SK-N-SH (cell line): ENCODE results near the gene NMNAT2. TPM values are rescaled to one million over a fixed set of nuclear protein-coding genes. Genes with fewer than 3 reads are reported as not detected.

Experiments used
- CTCF ChIA-PET: fragments of 300-600, 350-600 bp; formaldehyde crosslinking; extraction: SDS; loops from one replicate; lab custom pipeline; 2021; lab: Yijun Ruan, JAX
- POLR2A ChIA-PET: fragments of 350-600 bp; sonication (Branson Sonifier 250); formaldehyde crosslinking; extraction: SDS; loops from one replicate; lab custom pipeline; 2020; ENCODE audit warnings: antibody characterized with exemption, inconsistent platforms; lab: Yijun Ruan, JAX
- DNase-seq: peaks from one replicate; pipeline ENCODE4 v3.0.0; 2012
- H2AFZ ChIP-seq: fragments of 200-600 bp; sonication (generic); 2 replicates; pipeline ENCODE4 v1.8.1; 2016; ENCODE audit warnings: antibody characterized with exemption, mild to moderate bottlenecking, low read depth
- H3F3A ChIP-seq: fragments of 200-600 bp; sonication (generic); replicated peaks from 2 replicates; pipeline ENCODE3; 2016; ENCODE audit warnings: antibody characterized with exemption, mild to moderate bottlenecking; ENCODE audit not compliant: insufficient read depth
- H3K27ac ChIP-seq, 2 experiments: fragments of 200-500 bp in 1 of 2; fragments of 200-600 bp in 1 of 2; sonication (Bioruptor generic) in 1 of 2; sonication (generic), shearing (Covaris generic) in 1 of 2; 2 replicates each; pipeline versions ENCODE4 v1.5.1 to v1.6.1; 2014 to 2016; ENCODE audit warnings: low read depth in 2 of 2, inconsistent platforms in 1 of 2, low read length in 1 of 2, mild to moderate bottlenecking in 1 of 2, mixed read lengths in 1 of 2
- H3K27me3 ChIP-seq: fragments of 200-600 bp; sonication (generic), shearing (Covaris generic); 2 replicates; pipeline ENCODE4 v1.6.1; 2016; ENCODE audit warnings: mixed run types; ENCODE audit not compliant: insufficient read depth
- H3K36me3 ChIP-seq, 2 experiments: fragments of 200-500 bp in 1 of 2; fragments of 200-600 bp in 1 of 2; sonication (Bioruptor generic) in 1 of 2; sonication (generic) in 1 of 2; replicated peaks in 1 of 2; 2 replicates each; pipeline versions ENCODE3 to v1.5.1; 2014 to 2016; ENCODE audit warnings: low read length in 1 of 2, mild to moderate bottlenecking in 1 of 2; ENCODE audit not compliant: insufficient read depth in 2 of 2, control insufficient read depth in 1 of 2
- H3K4me1 ChIP-seq, 2 experiments: fragments of 200-500 bp in 1 of 2; fragments of 200-600 bp in 1 of 2; sonication (Bioruptor generic) in 1 of 2; sonication (generic), shearing (Covaris generic) in 1 of 2; 2 replicates each; pipeline versions ENCODE4 v1.5.1 to v1.6.1; 2014 to 2016; ENCODE audit warnings: low read depth in 1 of 2, low read length in 1 of 2, mixed run types in 1 of 2; ENCODE audit not compliant: insufficient read depth in 2 of 2, control insufficient read depth in 1 of 2
- H3K4me2 ChIP-seq: fragments of 200-600 bp; sonication (generic), shearing (Covaris generic); 2 replicates; pipeline ENCODE4 v1.6.1; 2017; ENCODE audit warnings: mixed run types
- H3K4me3 ChIP-seq, 2 experiments: fragments of 200-500 bp in 1 of 2; fragments of 200-600 bp in 1 of 2; sonication (Bioruptor generic) in 1 of 2; sonication (generic), shearing (Covaris generic) in 1 of 2; 2 replicates each; pipeline versions ENCODE4 v1.5.1 to v1.8.1; 2014 to 2016; ENCODE audit warnings: low read depth in 2 of 2, inconsistent platforms in 1 of 2, low read length in 1 of 2, mild to moderate bottlenecking in 1 of 2, mixed read lengths in 1 of 2, moderate library complexity in 1 of 2
- H3K79me2 ChIP-seq: fragments of 200-600 bp; sonication (generic); 2 replicates; pipeline ENCODE4 v1.8.1; 2017; ENCODE audit warnings: mild to moderate bottlenecking; ENCODE audit not compliant: insufficient read depth
- H3K9ac ChIP-seq: fragments of 200-600 bp; sonication (generic); 2 replicates; pipeline ENCODE4 v1.6.1; 2017; ENCODE audit warnings: mixed run types
- H3K9me2 ChIP-seq: fragments of 200-600 bp; sonication (generic); 2 replicates; pipeline ENCODE4 v1.6.1; 2017; ENCODE audit warnings: mixed run types
- H3K9me3 ChIP-seq: fragments of 200-600 bp; sonication (generic); 2 replicates; pipeline ENCODE4 v1.6.1; 2017; ENCODE audit warnings: mixed run types, mild to moderate bottlenecking, moderate library complexity
- H4K20me1 ChIP-seq: fragments of 200-600 bp; sonication (generic); 2 replicates; pipeline ENCODE4 v1.6.1; 2017; ENCODE audit warnings: mild to moderate bottlenecking, mixed run types; ENCODE audit not compliant: insufficient read depth
- EZH2phosphoT487 ChIP-seq: fragments of 200-600 bp; sonication (generic); IDR thresholded peaks from 2 replicates; pipeline ENCODE4 v1.6.1; 2017; ENCODE audit warnings: low read depth, mixed run types, mild to moderate bottlenecking, antibody characterized with exemption, moderate library complexity, borderline replicate concordance
- FOSL2 ChIP-seq: IDR thresholded peaks from 2 replicates; pipeline ENCODE4 v1.4.0; 2012; ENCODE audit warnings: low read depth, mild to moderate bottlenecking, moderate library complexity, borderline replicate concordance
- GATA2 ChIP-seq: sonication (generic); formaldehyde crosslinking; IDR thresholded peaks from 2 replicates; pipeline ENCODE4 v1.5.0; 2020; ENCODE audit warnings: mild to moderate bottlenecking, missing genetic modification reagents
- MXI1 ChIP-seq: IDR thresholded peaks from 2 replicates; pipeline ENCODE4 v1.6.1; 2012; ENCODE audit warnings: mild to moderate bottlenecking, low read depth, low read length, improper control_type of control experiment
- NFIC ChIP-seq: IDR thresholded peaks from 2 replicates; pipeline ENCODE4 v1.4.0; 2012; ENCODE audit warnings: borderline replicate concordance
- RCOR1 ChIP-seq: fragments of 150-350 bp; IDR thresholded peaks from 2 replicates; pipeline ENCODE4 v1.6.1; 2017; ENCODE audit warnings: antibody characterized with exemption, low read length
- SMC3 ChIP-seq: IDR thresholded peaks from 2 replicates; pipeline ENCODE4 v1.6.1; 2012; ENCODE audit warnings: low read depth, low read length, improper control_type of control experiment
- TAF1 ChIP-seq: IDR thresholded peaks from 2 replicates; pipeline ENCODE4 v1.6.1; 2012; ENCODE audit warnings: low read depth, mild to moderate bottlenecking, low read length, moderate library complexity, borderline replicate concordance
- TCF12 ChIP-seq: IDR thresholded peaks from 2 replicates; pipeline ENCODE4 v1.4.0; 2012
- WGBS: methylation state at CpG from one replicate; pipeline ENCODE4 v1.1.6; 2017; ENCODE audit warnings: low lambda C conversion rate; 5-methylcytosine and 5-hydroxymethylcytosine counted together
- polyA plus RNA-seq, 3 experiments: library from polyadenylated mRNA; depleted of rRNA; stranded (reverse); fragments of >200 nt; gene quantifications; 2 replicates each; pipeline ENCODE4 v1.2.3, GENCODE V29; 2012
- TF ChIP-seq, protein P1 (sequence below): IDR thresholded peaks from 2 replicates; pipeline ENCODE4 v1.4.0; 2012; ENCODE audit warnings: low read depth, borderline replicate concordance
- TF ChIP-seq, protein P2 (sequence below): fragments of 200-600 bp; sonication (generic); IDR thresholded peaks from 2 replicates; pipeline ENCODE4 v1.6.1; 2017; ENCODE audit warnings: antibody characterized with exemption, mild to moderate bottlenecking, moderate library complexity
- TF ChIP-seq, protein P3 (sequence below): IDR thresholded peaks from 2 replicates; pipeline ENCODE4 v1.6.1; 2012; ENCODE audit warnings: mild to moderate bottlenecking, low read depth, low read length, moderate library complexity
- TF ChIP-seq, protein P4 (sequence below): IDR thresholded peaks from 2 replicates; pipeline ENCODE4; 2012
- TF ChIP-seq, protein P5 (sequence below): fragments of 150-350 bp; IDR thresholded peaks from 2 replicates; pipeline ENCODE4 v1.6.1; 2016; ENCODE audit warnings: mild to moderate bottlenecking, low read depth, low read length

The NMNAT2 gene
- polyA plus RNA-seq, 1 of the 3 experiments (the other 2 are of a cell fraction) = 0.07 TPM

DNA sequence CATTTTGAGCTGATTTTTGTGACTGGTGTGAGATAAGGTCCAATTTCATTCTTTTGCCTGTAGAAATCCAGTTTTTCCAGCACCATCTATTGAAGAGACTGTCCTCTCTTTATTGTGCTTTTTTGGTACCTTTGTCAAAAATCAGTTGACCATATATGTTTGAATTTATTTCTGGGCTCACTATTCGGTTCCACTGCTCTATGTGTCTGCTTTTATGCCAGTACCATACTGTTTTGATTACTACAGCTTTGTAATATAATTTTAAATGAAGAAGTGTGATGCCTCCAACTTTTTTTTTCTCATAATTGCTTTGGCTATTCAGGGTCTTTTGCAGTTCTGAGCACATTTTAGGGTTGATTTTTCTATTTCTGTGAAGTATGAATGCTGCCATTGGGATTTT, 163.1 kb downstream of the NMNAT2 start:
- H3K9ac ChIP-seq = no peak overlapping the region
- no peaks in the 10 kb centered on the region for H4K20me1 ChIP-seq
- no peak overlapping the region for H2AFZ ChIP-seq
- no peaks in the 10 kb centered on the region for H3K79me2 ChIP-seq
- no peak overlapping the region for H3K4me2 ChIP-seq
- no peaks in the 10 kb centered on the region for H3K4me1 ChIP-seq
- H3F3A ChIP-seq = no peaks in the 10 kb centered on the region
- ChIA-PET POLR2A (no interaction called here), CTCF (no interaction called here)
- no peaks in the 10 kb centered on the region for H3K27me3 ChIP-seq
- TF ChIP-seq, protein P1, sequence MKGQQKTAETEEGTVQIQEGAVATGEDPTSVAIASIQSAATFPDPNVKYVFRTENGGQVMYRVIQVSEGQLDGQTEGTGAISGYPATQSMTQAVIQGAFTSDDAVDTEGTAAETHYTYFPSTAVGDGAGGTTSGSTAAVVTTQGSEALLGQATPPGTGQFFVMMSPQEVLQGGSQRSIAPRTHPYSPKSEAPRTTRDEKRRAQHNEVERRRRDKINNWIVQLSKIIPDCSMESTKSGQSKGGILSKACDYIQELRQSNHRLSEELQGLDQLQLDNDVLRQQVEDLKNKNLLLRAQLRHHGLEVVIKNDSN = no peak
- TF ChIP-seq, protein P2, sequence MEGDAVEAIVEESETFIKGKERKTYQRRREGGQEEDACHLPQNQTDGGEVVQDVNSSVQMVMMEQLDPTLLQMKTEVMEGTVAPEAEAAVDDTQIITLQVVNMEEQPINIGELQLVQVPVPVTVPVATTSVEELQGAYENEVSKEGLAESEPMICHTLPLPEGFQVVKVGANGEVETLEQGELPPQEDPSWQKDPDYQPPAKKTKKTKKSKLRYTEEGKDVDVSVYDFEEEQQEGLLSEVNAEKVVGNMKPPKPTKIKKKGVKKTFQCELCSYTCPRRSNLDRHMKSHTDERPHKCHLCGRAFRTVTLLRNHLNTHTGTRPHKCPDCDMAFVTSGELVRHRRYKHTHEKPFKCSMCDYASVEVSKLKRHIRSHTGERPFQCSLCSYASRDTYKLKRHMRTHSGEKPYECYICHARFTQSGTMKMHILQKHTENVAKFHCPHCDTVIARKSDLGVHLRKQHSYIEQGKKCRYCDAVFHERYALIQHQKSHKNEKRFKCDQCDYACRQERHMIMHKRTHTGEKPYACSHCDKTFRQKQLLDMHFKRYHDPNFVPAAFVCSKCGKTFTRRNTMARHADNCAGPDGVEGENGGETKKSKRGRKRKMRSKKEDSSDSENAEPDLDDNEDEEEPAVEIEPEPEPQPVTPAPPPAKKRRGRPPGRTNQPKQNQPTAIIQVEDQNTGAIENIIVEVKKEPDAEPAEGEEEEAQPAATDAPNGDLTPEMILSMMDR = no peak
- TF ChIP-seq EZH2phosphoT487 (no peak), MXI1 (no peak), RCOR1 (no peak)
- TF ChIP-seq, protein P3, sequence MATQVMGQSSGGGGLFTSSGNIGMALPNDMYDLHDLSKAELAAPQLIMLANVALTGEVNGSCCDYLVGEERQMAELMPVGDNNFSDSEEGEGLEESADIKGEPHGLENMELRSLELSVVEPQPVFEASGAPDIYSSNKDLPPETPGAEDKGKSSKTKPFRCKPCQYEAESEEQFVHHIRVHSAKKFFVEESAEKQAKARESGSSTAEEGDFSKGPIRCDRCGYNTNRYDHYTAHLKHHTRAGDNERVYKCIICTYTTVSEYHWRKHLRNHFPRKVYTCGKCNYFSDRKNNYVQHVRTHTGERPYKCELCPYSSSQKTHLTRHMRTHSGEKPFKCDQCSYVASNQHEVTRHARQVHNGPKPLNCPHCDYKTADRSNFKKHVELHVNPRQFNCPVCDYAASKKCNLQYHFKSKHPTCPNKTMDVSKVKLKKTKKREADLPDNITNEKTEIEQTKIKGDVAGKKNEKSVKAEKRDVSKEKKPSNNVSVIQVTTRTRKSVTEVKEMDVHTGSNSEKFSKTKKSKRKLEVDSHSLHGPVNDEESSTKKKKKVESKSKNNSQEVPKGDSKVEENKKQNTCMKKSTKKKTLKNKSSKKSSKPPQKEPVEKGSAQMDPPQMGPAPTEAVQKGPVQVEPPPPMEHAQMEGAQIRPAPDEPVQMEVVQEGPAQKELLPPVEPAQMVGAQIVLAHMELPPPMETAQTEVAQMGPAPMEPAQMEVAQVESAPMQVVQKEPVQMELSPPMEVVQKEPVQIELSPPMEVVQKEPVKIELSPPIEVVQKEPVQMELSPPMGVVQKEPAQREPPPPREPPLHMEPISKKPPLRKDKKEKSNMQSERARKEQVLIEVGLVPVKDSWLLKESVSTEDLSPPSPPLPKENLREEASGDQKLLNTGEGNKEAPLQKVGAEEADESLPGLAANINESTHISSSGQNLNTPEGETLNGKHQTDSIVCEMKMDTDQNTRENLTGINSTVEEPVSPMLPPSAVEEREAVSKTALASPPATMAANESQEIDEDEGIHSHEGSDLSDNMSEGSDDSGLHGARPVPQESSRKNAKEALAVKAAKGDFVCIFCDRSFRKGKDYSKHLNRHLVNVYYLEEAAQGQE = no peak
- H3K27ac ChIP-seq = no peak overlapping the region
- DNase-seq = no peak
- H3K9me3 ChIP-seq = 0 out of 2 replicates have a peak, but pooled peaks cover 5% of the 10 kb centered on the region
- no peak overlapping the region for H3K4me3 ChIP-seq
- 31% methylated on average over 1 of the region's 1 CpG for WGBS
- H3K9me2 ChIP-seq = no peaks in the 10 kb centered on the region
- H3K36me3 ChIP-seq = peaks cover 0 to 4% of the 10 kb centered on the region in 2 experiments

DNA sequence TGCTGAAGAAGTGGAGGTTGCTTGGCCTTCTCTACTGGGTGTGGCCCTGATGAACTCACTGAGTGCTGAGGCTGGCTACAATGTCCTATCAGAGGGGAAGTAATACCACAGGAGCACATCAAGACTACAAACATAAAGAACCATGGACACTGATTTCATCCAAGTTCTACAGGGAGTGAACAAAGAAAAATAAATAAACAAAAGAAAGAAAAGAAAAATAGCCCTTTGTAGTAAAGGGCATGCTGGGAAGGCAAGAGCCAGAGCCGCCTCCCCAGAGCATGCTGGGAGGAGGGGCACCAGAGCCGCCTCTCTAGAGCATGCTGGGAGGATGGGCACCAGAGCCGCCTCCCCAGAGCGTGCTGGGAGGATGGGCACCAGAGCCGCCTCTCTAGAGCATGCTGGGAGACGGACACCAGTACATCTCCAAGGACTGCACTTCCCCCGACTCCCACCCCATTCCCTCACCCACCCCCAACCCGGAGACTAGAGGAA, 166.2 kb downstream of the NMNAT2 start:
- Histone ChIP-seq H3K9ac (no peak overlapping the region), H4K20me1 (no peaks in the 10 kb centered on the region), H3F3A (no peaks in the 10 kb centered on the region), H3K79me2 (no peaks in the 10 kb centered on the region), H3K27me3 (0 out of 2 replicates have a peak, but pooled peaks cover 4% of the 10 kb centered on the region), H3K36me3 (peaks cover 0 to 4% of the 10 kb centered on the region in 2 experiments), H3K9me2 (no peaks in the 10 kb centered on the region), H3K4me3 (no peak overlapping the region), H2AFZ (no peak overlapping the region), H3K4me2 (no peak overlapping the region), H3K4me1 (no peaks in the 10 kb centered on the region), H3K9me3 (0 out of 2 replicates have a peak, but pooled peaks cover 5% of the 10 kb centered on the region), H3K27ac (no peak overlapping the region)
- WGBS = 77% methylated on average over 7 of the region's 8 CpGs
- ChIA-PET CTCF (no interaction called here), POLR2A (no interaction called here)
- no peak for DNase-seq
- TF ChIP-seq RCOR1 (no peak), MXI1 (no peak), TCF12 (no peak), NFIC (no peak), FOSL2 (no peak), GATA2 (no peak), TAF1 (no peak), SMC3 (no peak), EZH2phosphoT487 (no peak)
- TF ChIP-seq, protein P2 = no peak
- TF ChIP-seq, protein P4, sequence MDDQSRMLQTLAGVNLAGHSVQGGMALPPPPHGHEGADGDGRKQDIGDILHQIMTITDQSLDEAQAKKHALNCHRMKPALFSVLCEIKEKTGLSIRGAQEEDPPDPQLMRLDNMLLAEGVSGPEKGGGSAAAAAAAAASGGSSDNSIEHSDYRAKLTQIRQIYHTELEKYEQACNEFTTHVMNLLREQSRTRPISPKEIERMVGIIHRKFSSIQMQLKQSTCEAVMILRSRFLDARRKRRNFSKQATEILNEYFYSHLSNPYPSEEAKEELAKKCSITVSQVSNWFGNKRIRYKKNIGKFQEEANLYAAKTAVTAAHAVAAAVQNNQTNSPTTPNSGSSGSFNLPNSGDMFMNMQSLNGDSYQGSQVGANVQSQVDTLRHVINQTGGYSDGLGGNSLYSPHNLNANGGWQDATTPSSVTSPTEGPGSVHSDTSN = no peak
- TF ChIP-seq, protein P5, sequence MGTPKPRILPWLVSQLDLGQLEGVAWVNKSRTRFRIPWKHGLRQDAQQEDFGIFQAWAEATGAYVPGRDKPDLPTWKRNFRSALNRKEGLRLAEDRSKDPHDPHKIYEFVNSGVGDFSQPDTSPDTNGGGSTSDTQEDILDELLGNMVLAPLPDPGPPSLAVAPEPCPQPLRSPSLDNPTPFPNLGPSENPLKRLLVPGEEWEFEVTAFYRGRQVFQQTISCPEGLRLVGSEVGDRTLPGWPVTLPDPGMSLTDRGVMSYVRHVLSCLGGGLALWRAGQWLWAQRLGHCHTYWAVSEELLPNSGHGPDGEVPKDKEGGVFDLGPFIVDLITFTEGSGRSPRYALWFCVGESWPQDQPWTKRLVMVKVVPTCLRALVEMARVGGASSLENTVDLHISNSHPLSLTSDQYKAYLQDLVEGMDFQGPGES = no peak
